HepG2 (cell line): ENCODE data around the gene DRAM1. TPM values are rescaled to one million over a fixed set of nuclear protein-coding genes. Genes with fewer than 3 reads are reported as not detected.

Experiments
- KIAA2018 ChIP-seq: sonication (generic); formaldehyde crosslinking; IDR thresholded peaks from 2 replicates; pipeline ENCODE4 v1.5.0; 2020; ENCODE audit warnings: mild to moderate bottlenecking, missing genetic modification reagents, borderline replicate concordance
- ZNF891 ChIP-seq: sonication (generic); formaldehyde crosslinking; IDR thresholded peaks from 2 replicates; pipeline ENCODE4 v1.5.0; 2020; ENCODE audit warnings: mild to moderate bottlenecking, missing genetic modification reagents
- polyA plus RNA-seq, 8 experiments: library from polyadenylated mRNA; depleted of rRNA in 3 of 8; stranded (reverse) in 7 of 8; unstranded in 1 of 8; fragments of >200 nt; fragmentation: Illumina TruSeq in 4 of 8; extraction: Trizol in 4 of 8; gene quantifications; 2 replicates each; pipeline versions ENCODE4 v1.2.1 to v1.2.3, GENCODE V29; 2011 to 2016; ENCODE audit warnings: low read depth in 4 of 8, missing spikeins in 1 of 8, mixed read lengths in 1 of 8; ENCODE audit not compliant: insufficient read depth in 1 of 8
- total RNA-seq, 5 experiments: library from RNA; depleted of rRNA; stranded (reverse); fragments of >200 nt; fragmentation: Illumina TruSeq; extraction: Trizol; gene quantifications; 2 replicates each; pipeline ENCODE4 v1.2.3, GENCODE V29; 2016; ENCODE audit warnings: low read depth in 1 of 5
- TF ChIP-seq, protein P1 (sequence below): sonication (generic); formaldehyde crosslinking; IDR thresholded peaks from 2 replicates; pipeline ENCODE4 v1.5.1; 2020; ENCODE audit warnings: missing genetic modification reagents, mild to moderate bottlenecking, borderline replicate concordance

The DRAM1 gene
- total and polyA plus RNA-seq, 2 of the 13 experiments (the other 11 are each of a cell fraction or from before 2014, with no cell fraction given): 20.9 to 32.6 TPM

DNA sequence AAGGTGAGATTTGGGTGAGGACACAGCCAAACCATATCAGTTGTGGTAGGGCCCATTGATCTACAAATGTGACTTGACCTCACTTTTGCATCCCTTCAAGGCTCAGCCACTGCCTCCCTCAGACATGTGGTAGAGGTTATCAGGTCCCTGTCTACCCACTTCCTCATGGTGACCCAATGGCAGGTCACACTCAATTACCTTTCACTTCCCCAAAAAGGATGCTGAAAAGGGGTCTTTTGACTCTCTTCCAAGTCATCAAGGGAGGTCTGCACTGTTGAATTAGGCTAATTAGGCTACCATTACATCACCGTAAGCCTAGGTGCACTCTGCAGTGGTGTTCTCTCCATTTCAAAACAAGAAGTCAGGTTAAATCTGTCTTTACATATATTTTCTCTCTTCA, 22.6 kb upstream of the DRAM1 start (continued):
- TF ChIP-seq KIAA2018 (CRISPR knock-in tag): no peak
- TF ChIP-seq, protein P1, sequence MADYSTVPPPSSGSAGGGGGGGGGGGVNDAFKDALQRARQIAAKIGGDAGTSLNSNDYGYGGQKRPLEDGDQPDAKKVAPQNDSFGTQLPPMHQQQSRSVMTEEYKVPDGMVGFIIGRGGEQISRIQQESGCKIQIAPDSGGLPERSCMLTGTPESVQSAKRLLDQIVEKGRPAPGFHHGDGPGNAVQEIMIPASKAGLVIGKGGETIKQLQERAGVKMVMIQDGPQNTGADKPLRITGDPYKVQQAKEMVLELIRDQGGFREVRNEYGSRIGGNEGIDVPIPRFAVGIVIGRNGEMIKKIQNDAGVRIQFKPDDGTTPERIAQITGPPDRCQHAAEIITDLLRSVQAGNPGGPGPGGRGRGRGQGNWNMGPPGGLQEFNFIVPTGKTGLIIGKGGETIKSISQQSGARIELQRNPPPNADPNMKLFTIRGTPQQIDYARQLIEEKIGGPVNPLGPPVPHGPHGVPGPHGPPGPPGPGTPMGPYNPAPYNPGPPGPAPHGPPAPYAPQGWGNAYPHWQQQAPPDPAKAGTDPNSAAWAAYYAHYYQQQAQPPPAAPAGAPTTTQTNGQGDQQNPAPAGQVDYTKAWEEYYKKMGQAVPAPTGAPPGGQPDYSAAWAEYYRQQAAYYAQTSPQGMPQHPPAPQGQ (CRISPR knock-in tag): no peak
- TF ChIP-seq ZNF891 (CRISPR knock-in tag): no peak
